Left lung (tissue), 10 donors: ENCODE measurements around the gene TPK1. TPM values are rescaled to one million over a fixed set of nuclear protein-coding genes. Genes with fewer than 3 reads are reported as not detected.

Experiments used
- ATAC-seq: fragments of 200-7000 bp; cut with Tn5 transposase; one replicate; pipeline ENCODE4 v1.9.1; 2020; ENCODE audit warnings: moderate library complexity
- DNase-seq, 4 donors: peaks; one replicate each; pipeline ENCODE4 v3.0.0-alpha.2; 2013 to 2020
- H3K27ac ChIP-seq, 2 donors: fragments of 200-600 bp; sonication (generic) in 1 of 2; one replicate each; pipeline versions ENCODE4 v1.5.0 to v1.8.0; 2020 to 2021
- H3K27me3 ChIP-seq, 2 donors: fragments of 200-600 bp; sonication (generic) in 1 of 2; one replicate each; pipeline versions ENCODE4 v1.5.0 to v1.8.0; 2020 to 2021
- H3K36me3 ChIP-seq, 2 donors: fragments of 200-600 bp; sonication (generic) in 1 of 2; one replicate each; pipeline versions ENCODE4 v1.5.0 to v1.8.0; 2020 to 2021
- H3K4me1 ChIP-seq, 2 donors: fragments of 200-600 bp; one replicate each; pipeline ENCODE4 v1.8.0; 2021
- H3K4me3 ChIP-seq, 2 donors: fragments of 200-600 bp; sonication (generic) in 1 of 2; one replicate each; pipeline versions ENCODE4 v1.5.0 to v1.8.0; 2020 to 2021; ENCODE audit warnings: mild to moderate bottlenecking in 1 of 2
- H3K9me3 ChIP-seq, 2 donors: fragments of 200-600 bp; sonication (generic) in 1 of 2; one replicate each; pipeline versions ENCODE4 v1.5.0 to v1.8.0; 2020 to 2021
- intact Hi-C, 2 donors: fragments of 100-400 bp; cut with DNase I; formaldehyde crosslinking; loops; one replicate each; pipeline versions ENCODE4 v1.11.2 to v1.14.2; 2022
- polyA plus RNA-seq, 6 donors: library from polyadenylated mRNA; unstranded; fragments of 120-200 nt; gene quantifications; one replicate each; pipeline ENCODE4 v1.2.1, GENCODE V29; 2013; ENCODE audit not compliant: insufficient read length in 6 of 6
- total RNA-seq, 2 donors: library from RNA; stranded (reverse); fragmentation: NEBNext Ultra II Directional; extraction: Animal tissue kit (Norgen Biotek cat#: 25700); gene quantifications; one replicate each; pipeline ENCODE4 v1.2.1, GENCODE V29; 2021
- TF ChIP-seq, protein P1 (sequence below), 2 donors: fragments of 200-600 bp; sonication (generic) in 1 of 2; IDR thresholded peaks; one replicate each; pipeline versions ENCODE4 v1.5.0 to v1.8.0; 2021; ENCODE audit warnings: antibody characterized with exemption in 2 of 2
- donor health status: DM: no; HTN: yes; CAD: no.
- donor health status: DM: no; HTN: no; CAD: no.

The TPK1 gene
- total and polyA plus RNA-seq, 8 donors = 4.1 to 15.5 (median 4.8) TPM

GRCh38 chr7:144524271-144524670, 311.6 kb downstream of the TPK1 start:
- Histone ChIP-seq H3K27me3 (no peaks in the 10 kb centered on the region), H3K27ac (no peak overlapping the region), H3K9me3 (no peaks in the 10 kb centered on the region), H3K36me3 (no peaks in the 10 kb centered on the region), H3K4me1 (no peaks in the 10 kb centered on the region), H3K4me3 (no peak overlapping the region)
- TF ChIP-seq, protein P1, sequence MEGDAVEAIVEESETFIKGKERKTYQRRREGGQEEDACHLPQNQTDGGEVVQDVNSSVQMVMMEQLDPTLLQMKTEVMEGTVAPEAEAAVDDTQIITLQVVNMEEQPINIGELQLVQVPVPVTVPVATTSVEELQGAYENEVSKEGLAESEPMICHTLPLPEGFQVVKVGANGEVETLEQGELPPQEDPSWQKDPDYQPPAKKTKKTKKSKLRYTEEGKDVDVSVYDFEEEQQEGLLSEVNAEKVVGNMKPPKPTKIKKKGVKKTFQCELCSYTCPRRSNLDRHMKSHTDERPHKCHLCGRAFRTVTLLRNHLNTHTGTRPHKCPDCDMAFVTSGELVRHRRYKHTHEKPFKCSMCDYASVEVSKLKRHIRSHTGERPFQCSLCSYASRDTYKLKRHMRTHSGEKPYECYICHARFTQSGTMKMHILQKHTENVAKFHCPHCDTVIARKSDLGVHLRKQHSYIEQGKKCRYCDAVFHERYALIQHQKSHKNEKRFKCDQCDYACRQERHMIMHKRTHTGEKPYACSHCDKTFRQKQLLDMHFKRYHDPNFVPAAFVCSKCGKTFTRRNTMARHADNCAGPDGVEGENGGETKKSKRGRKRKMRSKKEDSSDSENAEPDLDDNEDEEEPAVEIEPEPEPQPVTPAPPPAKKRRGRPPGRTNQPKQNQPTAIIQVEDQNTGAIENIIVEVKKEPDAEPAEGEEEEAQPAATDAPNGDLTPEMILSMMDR (IDR thresholded peaks at IDR 0.05) = no peak
- intact Hi-C loops = no loop called here
- DNase-seq (no peak), ATAC-seq (no peak)

- Histone ChIP-seq H3K4me3 (no peak overlapping the region), H3K9me3 (no peaks in the 10 kb centered on the region), H3K4me1 (no peaks in the 10 kb centered on the region), H3K27me3 (no peaks in the 10 kb centered on the region), H3K36me3 (no peaks in the 10 kb centered on the region), H3K27ac (no peak overlapping the region)
- no peak for DNase-seq
- no peak for ATAC-seq
- TF ChIP-seq, protein P1 (IDR thresholded peaks at IDR 0.05) = no peak
- intact Hi-C loops = no loop called here
Measured at GRCh38 chr7:144523621-144524020, 312.2 kb downstream of the TPK1 start.

- Histone ChIP-seq H3K27me3 (no peaks in the 10 kb centered on the region), H3K27ac (no peak overlapping the region), H3K4me1 (no peaks in the 10 kb centered on the region), H3K9me3 (no peaks in the 10 kb centered on the region), H3K4me3 (no peak overlapping the region), H3K36me3 (no peaks in the 10 kb centered on the region)
- intact Hi-C loops = no loop called here
- DNase-seq (peak in 1 of 4 donors; percentile 14), ATAC-seq (no peak)
- TF ChIP-seq, protein P1 (IDR thresholded peaks at IDR 0.05) = no peak
Measured at GRCh38 chr7:144519925-144520324, 315.9 kb downstream of the TPK1 start.

GRCh38 chr7:144518360-144518759, 317.5 kb downstream of the TPK1 start:
- H3K27ac ChIP-seq = no peak overlapping the region
- TF ChIP-seq, protein P1 (IDR thresholded peaks at IDR 0.05) = no peak
- no peak overlapping the region for H3K4me3 ChIP-seq
- DNase-seq = no peak
- intact Hi-C loops = no loop called here
- no peak for ATAC-seq
- H3K4me1 ChIP-seq = no peaks in the 10 kb centered on the region
- no peaks in the 10 kb centered on the region for H3K9me3 ChIP-seq
- no peaks in the 10 kb centered on the region for H3K27me3 ChIP-seq
- H3K36me3 ChIP-seq = no peaks in the 10 kb centered on the region

GRCh38 chr7:144517749-144518148, 318.1 kb downstream of the TPK1 start:
- no peak for ATAC-seq
- Histone ChIP-seq H3K9me3 (no peaks in the 10 kb centered on the region), H3K27me3 (no peaks in the 10 kb centered on the region), H3K36me3 (no peaks in the 10 kb centered on the region), H3K4me3 (no peak overlapping the region), H3K27ac (no peak overlapping the region), H3K4me1 (no peaks in the 10 kb centered on the region)
- no peak for DNase-seq
- TF ChIP-seq, protein P1 (IDR thresholded peaks at IDR 0.05) = no peak
- intact Hi-C loops = no loop called here
